BLaER1 (cell line): ENCODE measurements around the gene EPHB2.

Source experiments
- H3K27ac ChIP-seq: shearing (Covaris generic); formaldehyde crosslinking; 2 replicates; pipeline ENCODE4 v1.8.1; 2022
- H3K27me3 ChIP-seq: shearing (Covaris generic); formaldehyde crosslinking; 2 replicates; pipeline ENCODE4 v1.8.1; 2022
- H3K36me3 ChIP-seq: shearing (Covaris generic); formaldehyde crosslinking; 2 replicates; pipeline ENCODE4 v1.8.1; 2022
- H3K4me1 ChIP-seq: shearing (Covaris generic); formaldehyde crosslinking; 2 replicates; pipeline ENCODE4 v1.8.1; 2022
- H3K4me2 ChIP-seq: shearing (Covaris generic); formaldehyde crosslinking; 2 replicates; pipeline ENCODE4 v1.8.1; 2022
- H3K4me3 ChIP-seq: shearing (Covaris generic); formaldehyde crosslinking; 2 replicates; pipeline ENCODE4 v1.8.1; 2022
- H3K9ac ChIP-seq: shearing (Covaris generic); formaldehyde crosslinking; 2 replicates; pipeline ENCODE4 v1.8.1; 2022
- H3K9me3 ChIP-seq: shearing (Covaris generic); formaldehyde crosslinking; 2 replicates; pipeline ENCODE4 v1.8.1; 2022
- H4K20me1 ChIP-seq: shearing (Covaris generic); formaldehyde crosslinking; 2 replicates; pipeline ENCODE4 v1.8.1; 2022
- Cebpa-rat ChIP-seq: shearing (Covaris generic); IDR thresholded peaks from 2 replicates; pipeline ENCODE4 v1.8.1; 2022

The EPHB2 gene

GRCh38 chr1:22844621-22845020, 134.0 kb downstream of the EPHB2 start:
- H3K27ac ChIP-seq, result no peak overlapping the region
- TF ChIP-seq Cebpa-rat, result no peak
- H3K36me3 ChIP-seq, result no peaks in the 10 kb centered on the region
- no peaks in the 10 kb centered on the region for H3K27me3 ChIP-seq
- H3K4me3 ChIP-seq, result no peak overlapping the region
- no peaks in the 10 kb centered on the region for H3K9me3 ChIP-seq
- H3K4me2 ChIP-seq, result no peak overlapping the region
- H4K20me1 ChIP-seq, result no peaks in the 10 kb centered on the region; the same call in 1 of the 2 replicates
- H3K9ac ChIP-seq, result no peak overlapping the region
- peaks cover 20% of the 10 kb centered on the region for H3K4me1 ChIP-seq

GRCh38 chr1:22845398-22845935, 134.8 kb downstream of the EPHB2 start:
- peaks cover 20% of the 10 kb centered on the region for H3K4me1 ChIP-seq
- TF ChIP-seq Cebpa-rat, result no peak
- H3K9ac ChIP-seq, result no peak overlapping the region
- H3K4me3 ChIP-seq, result no peak overlapping the region
- H3K4me2 ChIP-seq, result no peak overlapping the region
- H3K27ac ChIP-seq, result no peak overlapping the region
- H3K36me3 ChIP-seq, result no peaks in the 10 kb centered on the region
- H3K9me3 ChIP-seq, result no peaks in the 10 kb centered on the region
- H4K20me1 ChIP-seq, result no peaks in the 10 kb centered on the region; the same call in 1 of the 2 replicates
- H3K27me3 ChIP-seq, result no peaks in the 10 kb centered on the region

- Histone ChIP-seq H3K36me3 (no peaks in the 10 kb centered on the region), H3K27me3 (no peaks in the 10 kb centered on the region), H3K4me1 (peaks cover 19% of the 10 kb centered on the region), H3K9ac (no peak overlapping the region), H4K20me1 (no peaks in the 10 kb centered on the region; the same call in 1 of the 2 replicates), H3K9me3 (no peaks in the 10 kb centered on the region), H3K4me3 (no peak overlapping the region), H3K4me2 (peak overlapping the region; percentile 22; the same call in 1 of the 2 replicates), H3K27ac (no peak overlapping the region)
- no peak for TF ChIP-seq Cebpa-rat
Measured at GRCh38 chr1:22846458-22846857, 135.8 kb downstream of the EPHB2 start.

GRCh38 chr1:22847249-22847648, 136.6 kb downstream of the EPHB2 start:
- H3K9ac ChIP-seq, result no peak overlapping the region
- H4K20me1 ChIP-seq, result no peaks in the 10 kb centered on the region; the same call in 1 of the 2 replicates
- no peak overlapping the region for H3K4me3 ChIP-seq
- no peak overlapping the region for H3K27ac ChIP-seq
- no peaks in the 10 kb centered on the region for H3K36me3 ChIP-seq
- H3K4me2 ChIP-seq, result no peak overlapping the region
- H3K9me3 ChIP-seq, result no peaks in the 10 kb centered on the region
- no peak for TF ChIP-seq Cebpa-rat
- H3K27me3 ChIP-seq, result no peaks in the 10 kb centered on the region
- H3K4me1 ChIP-seq, result peaks cover 15% of the 10 kb centered on the region

- H3K4me1 ChIP-seq, result peaks cover 14% of the 10 kb centered on the region
Measured at GRCh38 chr1:22847709-22848108, 137.1 kb downstream of the EPHB2 start.

GRCh38 chr1:22848405-22848804, 137.8 kb downstream of the EPHB2 start:
- Histone ChIP-seq H3K27me3 (no peaks in the 10 kb centered on the region), H3K4me1 (peaks cover 14% of the 10 kb centered on the region), H4K20me1 (no peaks in the 10 kb centered on the region), H3K9ac (no peak overlapping the region), H3K27ac (no peak overlapping the region), H3K36me3 (no peaks in the 10 kb centered on the region), H3K4me2 (no peak overlapping the region), H3K4me3 (no peak overlapping the region), H3K9me3 (no peaks in the 10 kb centered on the region)
- no peak for TF ChIP-seq Cebpa-rat

More at GRCh38 chr1:22847709-22848108, 137.1 kb downstream of the EPHB2 start:
- no peak for TF ChIP-seq Cebpa-rat
- Histone ChIP-seq H4K20me1 (no peaks in the 10 kb centered on the region), H3K9me3 (no peaks in the 10 kb centered on the region), H3K36me3 (no peaks in the 10 kb centered on the region), H3K27me3 (no peaks in the 10 kb centered on the region), H3K9ac (no peak overlapping the region), H3K4me3 (no peak overlapping the region), H3K27ac (no peak overlapping the region), H3K4me2 (no peak overlapping the region)

- Histone ChIP-seq H3K9ac (no peak overlapping the region), H3K27me3 (no peaks in the 10 kb centered on the region), H3K4me3 (no peak overlapping the region), H3K4me1 (peaks cover 26% of the 10 kb centered on the region), H3K36me3 (no peaks in the 10 kb centered on the region), H3K27ac (no peak overlapping the region), H4K20me1 (no peaks in the 10 kb centered on the region), H3K9me3 (no peaks in the 10 kb centered on the region), H3K4me2 (no peak overlapping the region)
- no peak for TF ChIP-seq Cebpa-rat
Measured at GRCh38 chr1:22849770-22850169, 139.1 kb downstream of the EPHB2 start.

GRCh38 chr1:22850281-22850680, 139.6 kb downstream of the EPHB2 start:
- TF ChIP-seq Cebpa-rat, result no peak
- Histone ChIP-seq H3K9ac (no peak overlapping the region), H3K4me3 (no peak overlapping the region), H3K36me3 (no peaks in the 10 kb centered on the region), H3K9me3 (no peaks in the 10 kb centered on the region), H3K27ac (no peak overlapping the region), H3K27me3 (no peaks in the 10 kb centered on the region), H3K4me2 (no peak overlapping the region), H4K20me1 (no peaks in the 10 kb centered on the region), H3K4me1 (peaks cover 31% of the 10 kb centered on the region)

- H3K9ac ChIP-seq, result no peak overlapping the region
- no peak overlapping the region for H3K4me2 ChIP-seq
- H4K20me1 ChIP-seq, result no peaks in the 10 kb centered on the region
- no peaks in the 10 kb centered on the region for H3K36me3 ChIP-seq
- no peaks in the 10 kb centered on the region for H3K27me3 ChIP-seq
- no peak overlapping the region for H3K27ac ChIP-seq
- no peak for TF ChIP-seq Cebpa-rat
- H3K4me3 ChIP-seq, result no peak overlapping the region
- H3K4me1 ChIP-seq, result peaks cover 31% of the 10 kb centered on the region
- H3K9me3 ChIP-seq, result no peaks in the 10 kb centered on the region
Measured at GRCh38 chr1:22850681-22851080, 140.0 kb downstream of the EPHB2 start.

- Histone ChIP-seq H3K9ac (no peak overlapping the region), H3K27me3 (no peaks in the 10 kb centered on the region), H3K4me3 (no peak overlapping the region), H3K27ac (no peak overlapping the region), H4K20me1 (no peaks in the 10 kb centered on the region), H3K36me3 (no peaks in the 10 kb centered on the region), H3K9me3 (no peaks in the 10 kb centered on the region), H3K4me1 (peaks cover 28% of the 10 kb centered on the region), H3K4me2 (peak overlapping the region; percentile 36)
- no peak for TF ChIP-seq Cebpa-rat
Measured at GRCh38 chr1:22851517-22851916, 140.9 kb downstream of the EPHB2 start.

- Histone ChIP-seq H3K9ac (no peak overlapping the region), H3K27ac (no peak overlapping the region), H3K4me2 (peak overlapping the region; percentile 36), H3K4me3 (no peak overlapping the region), H3K27me3 (no peaks in the 10 kb centered on the region), H4K20me1 (no peaks in the 10 kb centered on the region), H3K36me3 (no peaks in the 10 kb centered on the region), H3K4me1 (peaks cover 24% of the 10 kb centered on the region), H3K9me3 (no peaks in the 10 kb centered on the region)
- no peak for TF ChIP-seq Cebpa-rat
Measured at GRCh38 chr1:22852144-22852655, 141.6 kb downstream of the EPHB2 start.
